H1 (cell line): ENCODE data around the gene HEBP1. TPM values are rescaled to one million over a fixed set of nuclear protein-coding genes. Genes with fewer than 3 reads are reported as not detected.

Experiments used
- CTCF ChIA-PET: fragments of 300-600 bp; sonication (Branson Sonifier 250); formaldehyde crosslinking; loops from one replicate; lab custom pipeline; 2021; ENCODE audit not compliant: partially characterized antibody; lab: Charles Lee
- POLR2A ChIA-PET: fragments of 300-600 bp; sonication (Branson Sonifier 250); formaldehyde crosslinking; loops from one replicate; lab custom pipeline; 2021; ENCODE audit warnings: inconsistent platforms; ENCODE audit not compliant: partially characterized antibody; lab: Charles Lee
- DNase-seq, 2 experiments: peaks; one replicate each; pipeline versions ENCODE4 v3.0.0 to v3.0.0-alpha.2; 2010 to 2022; ENCODE audit warnings: low spot score in 2 of 2, low read depth in 1 of 2, mixed read lengths in 1 of 2
- FAIRE-seq: peaks from 2 replicates; lab custom pipeline; 2011; peaks lifted over from hg19 to GRCh38; lab: Jason Lieb, UNC
- H2AFZ ChIP-seq: 2 replicates; pipeline ENCODE4 v1.8.1; 2012; ENCODE audit warnings: low read length, inconsistent platforms
- H2AK5ac ChIP-seq: 2 replicates; pipeline ENCODE4 v1.6.1; 2013; ENCODE audit warnings: low read depth, low read length
- H2BK120ac ChIP-seq: replicated peaks from 2 replicates; pipeline ENCODE3; 2013; ENCODE audit warnings: low read depth, low read length, inconsistent platforms
- H2BK12ac ChIP-seq: 2 replicates; pipeline ENCODE4 v1.6.1; 2013; ENCODE audit warnings: low read depth, low read length
- H2BK15ac ChIP-seq: 2 replicates; pipeline ENCODE4 v1.6.1; 2013; ENCODE audit warnings: low read length
- H2BK20ac ChIP-seq: 2 replicates; pipeline ENCODE4 v1.6.1; 2013; ENCODE audit warnings: low read length
- H2BK5ac ChIP-seq: 2 replicates; pipeline ENCODE4 v1.6.1; 2013; ENCODE audit warnings: low read depth, low read length
- H3K14ac ChIP-seq: 2 replicates; pipeline ENCODE4 v1.6.1; 2013; ENCODE audit warnings: inconsistent platforms; ENCODE audit not compliant: insufficient read length
- H3K18ac ChIP-seq: 2 replicates; pipeline ENCODE4 v1.6.1; 2013; ENCODE audit warnings: low read length; ENCODE audit errors: extremely low read depth
- H3K23ac ChIP-seq: 2 replicates; pipeline ENCODE4 v1.6.1; 2013; ENCODE audit warnings: inconsistent platforms; ENCODE audit not compliant: insufficient read length
- H3K23me2 ChIP-seq: 2 replicates; pipeline ENCODE4 v1.6.1; 2013; ENCODE audit warnings: low read depth, low read length
- H3K27ac ChIP-seq: 2 replicates; pipeline ENCODE4 v1.6.1; 2011; ENCODE audit warnings: low read depth, low read length, inconsistent platforms
- H3K27me3 ChIP-seq, 4 experiments: replicated peaks in 1 of 4; 1 replicate in 1 of 4; 2 replicates in 3 of 4; pipeline versions ENCODE4 v1.6.1 to v1.8.1; 2011 to 2013; ENCODE audit warnings: low read length in 3 of 4, mild to moderate bottlenecking in 3 of 4, inconsistent platforms in 2 of 4, mixed read lengths in 2 of 4, moderate library complexity in 1 of 4; ENCODE audit not compliant: control insufficient read depth in 3 of 4, insufficient read depth in 3 of 4; ENCODE audit errors: extremely low read depth in 1 of 4
- H3K36me3 ChIP-seq, 4 experiments: 2 replicates each; pipeline versions ENCODE4 v1.6.1 to v1.8.1; 2011 to 2013; ENCODE audit warnings: mild to moderate bottlenecking in 4 of 4, low read length in 3 of 4, moderate library complexity in 2 of 4, control low read depth in 1 of 4, inconsistent platforms in 1 of 4; ENCODE audit not compliant: insufficient read depth in 4 of 4, control insufficient read depth in 2 of 4
- H3K4ac ChIP-seq: replicated peaks from 2 replicates; pipeline ENCODE3; 2013; ENCODE audit warnings: low read length, low read depth, mixed read lengths, inconsistent platforms; ENCODE audit not compliant: insufficient read length
- H3K4me1 ChIP-seq, 4 experiments: replicated peaks in 1 of 4; 1 replicate in 1 of 4; 2 replicates in 3 of 4; pipeline versions ENCODE4 v1.6.1 to v1.8.1; 2011 to 2013; ENCODE audit warnings: low read length in 3 of 4, inconsistent platforms in 2 of 4, mixed read lengths in 1 of 4; ENCODE audit not compliant: insufficient read depth in 4 of 4, control insufficient read depth in 3 of 4
- H3K4me2 ChIP-seq, 2 experiments: 2 replicates each; pipeline versions ENCODE4 v1.6.1 to v1.8.1; 2011 to 2013; ENCODE audit warnings: low read depth in 2 of 2, low read length in 2 of 2, control low read depth in 1 of 2, inconsistent platforms in 1 of 2, mild to moderate bottlenecking in 1 of 2; ENCODE audit not compliant: insufficient read depth in 1 of 2
- H3K4me3 ChIP-seq, 4 experiments: fragments of 200-600, 300-600 bp in 1 of 4; sonication (generic), shearing (Covaris generic), sonication (Bioruptor Twin) in 1 of 4; 2 replicates each; pipeline versions ENCODE4 v1.5.1 to v1.8.1; 2011 to 2016; ENCODE audit warnings: low read length in 4 of 4, low read depth in 3 of 4, control low read depth in 2 of 4, inconsistent platforms in 2 of 4, mild to moderate bottlenecking in 2 of 4, mixed read lengths in 1 of 4, moderate library complexity in 1 of 4; ENCODE audit not compliant: insufficient read depth in 2 of 4; ENCODE audit errors: extremely low read depth in 1 of 4
- H3K56ac ChIP-seq: replicated peaks from 2 replicates; pipeline ENCODE3; 2013; ENCODE audit warnings: low read depth, mild to moderate bottlenecking, mixed read lengths, low read length, inconsistent platforms; ENCODE audit not compliant: insufficient read length
- H3K79me1 ChIP-seq: 2 replicates; pipeline ENCODE4 v1.6.1; 2013; ENCODE audit warnings: low read depth, low read length, control low read depth
- H3K79me2 ChIP-seq, 2 experiments: 2 replicates each; pipeline versions ENCODE4 v1.6.1 to v1.8.1; 2012 to 2013; ENCODE audit warnings: low read length in 2 of 2, mild to moderate bottlenecking in 2 of 2, inconsistent platforms in 1 of 2; ENCODE audit not compliant: insufficient read depth in 2 of 2, control insufficient read depth in 1 of 2
- H3K9ac ChIP-seq, 4 experiments: replicated peaks in 1 of 4; 1 replicate in 1 of 4; 2 replicates in 3 of 4; pipeline versions ENCODE4 v1.6.1 to v1.8.1; 2011 to 2013; ENCODE audit warnings: low read depth in 3 of 4, low read length in 3 of 4, control low read depth in 2 of 4, mild to moderate bottlenecking in 2 of 4, moderate library complexity in 2 of 4, inconsistent platforms in 1 of 4; ENCODE audit errors: extremely low read depth in 1 of 4
- H3K9me3 ChIP-seq, 2 experiments: 2 replicates each; pipeline versions ENCODE4 v1.6.1 to v1.8.1; 2012 to 2013; ENCODE audit warnings: mild to moderate bottlenecking in 2 of 2, moderate library complexity in 2 of 2, control low read depth in 1 of 2, inconsistent platforms in 1 of 2, low read depth in 1 of 2, low read length in 1 of 2, mixed read lengths in 1 of 2; ENCODE audit not compliant: insufficient read depth in 2 of 2
- H4K20me1 ChIP-seq, 2 experiments: replicated peaks in 1 of 2; 2 replicates each; pipeline versions ENCODE3 to v1.8.1; 2011 to 2013; ENCODE audit warnings: inconsistent platforms in 2 of 2, low read length in 2 of 2, mild to moderate bottlenecking in 1 of 2; ENCODE audit not compliant: insufficient read depth in 2 of 2, control insufficient read depth in 1 of 2
- H4K5ac ChIP-seq: 2 replicates; pipeline ENCODE4 v1.6.1; 2013; ENCODE audit warnings: low read length, low read depth, mixed read lengths, inconsistent platforms; ENCODE audit not compliant: insufficient read length
- H4K8ac ChIP-seq: 2 replicates; pipeline ENCODE4 v1.8.0; 2013; ENCODE audit warnings: mild to moderate bottlenecking, moderate library complexity, low read length, inconsistent platforms; ENCODE audit not compliant: insufficient read depth; ENCODE audit errors: extremely low read depth
- H4K91ac ChIP-seq: replicated peaks from 2 replicates; pipeline ENCODE3; 2013; ENCODE audit warnings: low read length, mixed read lengths, inconsistent platforms; ENCODE audit not compliant: insufficient read length
- ASH2L ChIP-seq: fragments of 200-600, 300-600 bp; sonication (generic); IDR thresholded peaks from one replicate; pipeline ENCODE4 v1.7.1; 2017; ENCODE audit warnings: low read length
- BCL11A ChIP-seq, 2 experiments: IDR thresholded peaks; one replicate each; pipeline ENCODE4 v1.6.1; 2011; ENCODE audit warnings: low read depth in 2 of 2, low read length in 2 of 2, mild to moderate bottlenecking in 2 of 2
- BRCA1 ChIP-seq: IDR thresholded peaks from 2 replicates; pipeline ENCODE4 v1.6.1; 2012; ENCODE audit warnings: low read depth, low read length, improper control_type of control experiment
- EP300 ChIP-seq, 2 experiments: IDR thresholded peaks; 1 replicate in 1 of 2; 2 replicates in 1 of 2; pipeline ENCODE4 v1.6.1; 2011 to 2012; ENCODE audit warnings: low read depth in 2 of 2, low read length in 2 of 2, mild to moderate bottlenecking in 2 of 2, borderline replicate concordance in 1 of 2, inconsistent platforms in 1 of 2, moderate library complexity in 1 of 2
- FOSL1 ChIP-seq: IDR thresholded peaks from 2 replicates; pipeline ENCODE4 v1.6.1; 2011; ENCODE audit warnings: mild to moderate bottlenecking, low read depth, low read length, moderate library complexity; ENCODE audit not compliant: insufficient read depth
- GTF2F1 ChIP-seq: IDR thresholded peaks from 2 replicates; pipeline ENCODE4 v1.6.1; 2012; ENCODE audit warnings: low read depth, low read length, improper control_type of control experiment, borderline replicate concordance
- JUND ChIP-seq: IDR thresholded peaks from 2 replicates; pipeline ENCODE4 v1.6.1; 2011; ENCODE audit warnings: mild to moderate bottlenecking, improper control_type of control experiment, low read length
- NRF1 ChIP-seq: IDR thresholded peaks from 2 replicates; pipeline ENCODE4 v1.6.1; 2011; ENCODE audit warnings: mild to moderate bottlenecking, low read depth, low read length, improper control_type of control experiment
- PHF8 ChIP-seq: fragments of 200-600 bp; sonication (generic); conservative IDR thresholded peaks from 2 replicates; pipeline ENCODE4 v1.7.1; 2012; ENCODE audit warnings: low read depth, mild to moderate bottlenecking, inconsistent platforms, low read length, moderate library complexity
- RBBP5 ChIP-seq: IDR thresholded peaks from 2 replicates; pipeline ENCODE4 v1.7.1; 2012; ENCODE audit warnings: low read depth, mild to moderate bottlenecking, inconsistent platforms, low read length, moderate library complexity, borderline replicate concordance
- SUZ12 ChIP-seq: fragments of 200-600 bp; sonication (generic); IDR thresholded peaks from 2 replicates; pipeline ENCODE4 v1.6.1; 2012; ENCODE audit warnings: mild to moderate bottlenecking, inconsistent platforms, low read length, moderate library complexity, mixed read lengths
- TBP ChIP-seq: IDR thresholded peaks from 2 replicates; pipeline ENCODE4 v1.6.1; 2011; ENCODE audit warnings: low read depth, low read length, improper control_type of control experiment
- WGBS, 2 experiments: shearing (Covaris generic) in 1 of 2; methylation state at CpG; one replicate each; pipeline versions ENCODE4 v1.1.6 to v1.1.7; 2013 to 2015; ENCODE audit warnings: low lambda C conversion rate in 2 of 2, mixed read lengths in 2 of 2, inconsistent platforms in 1 of 2, low coverage in 1 of 2, missing lambda C conversion rate in 1 of 2; ENCODE audit not compliant: insufficient replicate concordance in 2 of 2, insufficient coverage in 1 of 2, insufficient read length in 1 of 2; ENCODE audit errors: extremely low coverage in 1 of 2, missing lambda C conversion rate in 1 of 2; 5-methylcytosine and 5-hydroxymethylcytosine counted together
- polyA plus RNA-seq, 7 experiments: library from polyadenylated mRNA; depleted of rRNA in 3 of 7; stranded (reverse) in 5 of 7; unstranded in 2 of 7; fragments of >200 nt in 5 of 7; fragments of 200-250 nt in 2 of 7; gene quantifications; 1 replicate in 5 of 7; 2 replicates in 1 of 7; 4 replicates in 1 of 7; pipeline versions ENCODE4 v1.2.1 to v1.2.3, GENCODE V29; 2011 to 2013; ENCODE audit warnings: missing spikeins in 2 of 7, mixed read lengths in 2 of 7
- total RNA-seq: library from RNA; stranded (reverse); fragmentation: NEBNext Ultra II Directional; extraction: Animal tissue kit (Norgen Biotek cat#: 25700); gene quantifications from 2 replicates; pipeline ENCODE4 v1.2.1, GENCODE V29; 2021

The HEBP1 gene
- total and polyA plus RNA-seq, 2 of the 8 experiments (the other 6 are each of a cell fraction or from before 2014, with no cell fraction given) = 30.8 to 56.1 TPM

- Histone ChIP-seq H3K9ac (no peak overlapping the region), H2AFZ (no peak overlapping the region), H3K56ac (no peak overlapping the region), H3K18ac (no peak overlapping the region), H3K4me3 (no peak overlapping the region), H2AK5ac (no peak overlapping the region), H3K4me1 (no peaks in the 10 kb centered on the region), H4K8ac (no peak overlapping the region), H3K27ac (no peak overlapping the region), H3K23ac (no peak overlapping the region), H3K9me3 (no peaks in the 10 kb centered on the region), H2BK120ac (no peak overlapping the region), H3K79me1 (no peaks in the 10 kb centered on the region), H3K36me3 (no peaks in the 10 kb centered on the region), H4K91ac (no peak overlapping the region), H3K4me2 (no peak overlapping the region), H2BK20ac (no peak overlapping the region), H2BK5ac (no peak overlapping the region), H3K79me2 (no peaks in the 10 kb centered on the region), H3K4ac (no peak overlapping the region), H3K27me3 (no peaks in the 10 kb centered on the region), H2BK15ac (no peak overlapping the region), H4K20me1 (no peaks in the 10 kb centered on the region), H3K23me2 (no peaks in the 10 kb centered on the region), H3K14ac (no peak overlapping the region), H2BK12ac (no peak overlapping the region), H4K5ac (no peak overlapping the region)
- CTCF ChIA-PET = interaction anchor here (0.6 to 2.1 kb wide), 15 partner anchors 11 to 521 kb away, joined by 3 to 9 read pairs (median 4); no protein-coding TSS in a partner anchor
- FAIRE-seq (no peak), DNase-seq (no peak)
- POLR2A ChIA-PET = interaction anchor here (0.9 kb wide), 1 partner anchor 10 kb away, joined by 3 read pairs; the partner anchor contains the start of gene GPRC5D
- WGBS, 2 experiments = 95% methylated on average over 10 of the region's 10 CpGs; no CpG with 5 or more reads in 1 of the 2 experiments
- TF ChIP-seq BRCA1 = no peak
- TF ChIP-seq SUZ12 = no peak
- no peak for TF ChIP-seq ASH2L
- TF ChIP-seq RBBP5 = no peak
- no peak for TF ChIP-seq TBP
- no peak for TF ChIP-seq PHF8
- TF ChIP-seq NRF1 = no peak
- no peak for TF ChIP-seq JUND
- TF ChIP-seq GTF2F1 = no peak
- TF ChIP-seq EP300 (IDR thresholded peaks at IDR 0.05; ENCODE audit: borderline replicate concordance in 1 of 2, low read depth in 2 of 2, low read length in 2 of 2) = no peak
- TF ChIP-seq BCL11A (IDR thresholded peaks at IDR 0.05; ENCODE audit: low read depth in 2 of 2, low read length in 2 of 2) = no peak
- no peak for TF ChIP-seq FOSL1
Measured at GRCh38 chr12:12941450-12942350, 58.4 kb downstream of the HEBP1 start.
